Neuronal stem cell (in vitro differentiated cells): ENCODE results near the gene TPK1.
"Not testable (repeated sequence)": the region's sequence is repeated elsewhere in the genome, so short reads cannot be mapped to it uniquely, and the experiment has no call there.

Experiments
- DNase-seq: peaks from one replicate; pipeline ENCODE4 v3.0.0-alpha.2; 2013; ENCODE audit warnings: low spot score
- H2AFZ ChIP-seq: one replicate; pipeline ENCODE4 v1.6.1; 2013; ENCODE audit warnings: mild to moderate bottlenecking, low read length, inconsistent platforms
- H2AK5ac ChIP-seq: 2 replicates; pipeline ENCODE4 v1.6.1; 2013; ENCODE audit warnings: low read depth, mild to moderate bottlenecking, inconsistent platforms, low read length, moderate library complexity, mixed read lengths
- H2BK120ac ChIP-seq: 2 replicates; pipeline ENCODE4 v1.6.1; 2013; ENCODE audit warnings: low read depth, mild to moderate bottlenecking, inconsistent platforms, low read length, moderate library complexity, mixed read lengths
- H2BK12ac ChIP-seq: one replicate; pipeline ENCODE4 v1.6.1; 2013; ENCODE audit warnings: low read length, inconsistent platforms
- H2BK15ac ChIP-seq: 2 replicates; pipeline ENCODE4 v1.6.1; 2013; ENCODE audit warnings: mild to moderate bottlenecking, low read length, inconsistent platforms, mixed read lengths
- H2BK5ac ChIP-seq: one replicate; pipeline ENCODE4 v1.6.1; 2013; ENCODE audit warnings: inconsistent platforms, mild to moderate bottlenecking, low read length, moderate library complexity
- H3K14ac ChIP-seq: one replicate; pipeline ENCODE4 v1.6.1; 2013; ENCODE audit warnings: low read length, inconsistent platforms
- H3K18ac ChIP-seq: 2 replicates; pipeline ENCODE4 v1.6.1; 2013; ENCODE audit warnings: low read length, inconsistent platforms
- H3K23ac ChIP-seq: 2 replicates; pipeline ENCODE4 v1.6.1; 2013; ENCODE audit warnings: low read depth, mild to moderate bottlenecking, mixed read lengths, low read length, inconsistent platforms; ENCODE audit not compliant: poor library complexity
- H3K27ac ChIP-seq: replicated peaks from 3 replicates; pipeline ENCODE4 v1.5.1; 2013; ENCODE audit warnings: low read length, inconsistent platforms
- H3K27me3 ChIP-seq, 3 experiments: 2 replicates each; pipeline ENCODE4 v1.6.1; 2013; ENCODE audit warnings: low read length in 3 of 3, mild to moderate bottlenecking in 2 of 3, inconsistent platforms in 1 of 3, low read depth in 1 of 3, mixed read lengths in 1 of 3, moderate library complexity in 1 of 3; ENCODE audit not compliant: control insufficient read depth in 3 of 3, insufficient read depth in 3 of 3
- H3K36me3 ChIP-seq, 2 donors: replicated peaks in 1 of 2; 2 replicates each; pipeline ENCODE4 v1.6.1; 2013; ENCODE audit warnings: low read length in 2 of 2; ENCODE audit not compliant: control insufficient read depth in 2 of 2, insufficient read depth in 2 of 2
- H3K4ac ChIP-seq: 2 replicates; pipeline ENCODE4 v1.6.1; 2013; ENCODE audit warnings: inconsistent platforms, mild to moderate bottlenecking, low read length, moderate library complexity
- H3K4me1 ChIP-seq, 2 donors: 1 replicate in 1 of 2; 2 replicates in 1 of 2; pipeline ENCODE4 v1.6.1; 2013; ENCODE audit warnings: low read length in 2 of 2, low read depth in 1 of 2; ENCODE audit not compliant: control insufficient read depth in 2 of 2, insufficient read depth in 1 of 2
- H3K4me2 ChIP-seq: one replicate; pipeline ENCODE4 v1.6.1; 2013; ENCODE audit warnings: mild to moderate bottlenecking, low read length, inconsistent platforms; ENCODE audit not compliant: insufficient read depth, poor library complexity, severe bottlenecking
- H3K4me3 ChIP-seq, 2 donors: 2 replicates each; pipeline ENCODE4 v1.5.1; 2013; ENCODE audit warnings: low read length in 2 of 2, mild to moderate bottlenecking in 2 of 2, inconsistent platforms in 1 of 2, moderate library complexity in 1 of 2
- H3K79me1 ChIP-seq: one replicate; pipeline ENCODE4 v1.6.1; 2013; ENCODE audit warnings: low read depth, mild to moderate bottlenecking, inconsistent platforms, low read length, moderate library complexity
- H3K9ac ChIP-seq: one replicate; pipeline ENCODE4 v1.6.1; 2013; ENCODE audit warnings: mild to moderate bottlenecking, low read depth, low read length, inconsistent platforms; ENCODE audit not compliant: poor library complexity
- H3K9me3 ChIP-seq, 2 donors: replicated peaks in 1 of 2; 2 replicates each; pipeline versions ENCODE3 to v1.6.1; 2013; ENCODE audit warnings: low read length in 2 of 2, mild to moderate bottlenecking in 2 of 2, inconsistent platforms in 1 of 2, low read depth in 1 of 2, mixed read lengths in 1 of 2, moderate library complexity in 1 of 2; ENCODE audit not compliant: control insufficient read depth in 2 of 2, insufficient read depth in 1 of 2
- H4K8ac ChIP-seq: one replicate; pipeline ENCODE4 v1.6.1; 2013; ENCODE audit warnings: low read depth, mild to moderate bottlenecking, inconsistent platforms, low read length, moderate library complexity
- H4K91ac ChIP-seq: one replicate; pipeline ENCODE4 v1.6.1; 2013; ENCODE audit warnings: low read length, low read depth, mild to moderate bottlenecking, inconsistent platforms; ENCODE audit not compliant: poor library complexity
- WGBS, 2 donors: extraction: QIAGEN DNeasy Blood & Tissue Kit; methylation state at CpG; one replicate each; pipeline ENCODE4 v1.1.7; 2013; ENCODE audit warnings: missing lambda C conversion rate in 2 of 2, mixed read lengths in 1 of 2; ENCODE audit not compliant: insufficient read length in 2 of 2, insufficient replicate concordance in 1 of 2; ENCODE audit errors: extremely low coverage in 2 of 2; 5-methylcytosine and 5-hydroxymethylcytosine counted together

TPK1 gene

DNA sequence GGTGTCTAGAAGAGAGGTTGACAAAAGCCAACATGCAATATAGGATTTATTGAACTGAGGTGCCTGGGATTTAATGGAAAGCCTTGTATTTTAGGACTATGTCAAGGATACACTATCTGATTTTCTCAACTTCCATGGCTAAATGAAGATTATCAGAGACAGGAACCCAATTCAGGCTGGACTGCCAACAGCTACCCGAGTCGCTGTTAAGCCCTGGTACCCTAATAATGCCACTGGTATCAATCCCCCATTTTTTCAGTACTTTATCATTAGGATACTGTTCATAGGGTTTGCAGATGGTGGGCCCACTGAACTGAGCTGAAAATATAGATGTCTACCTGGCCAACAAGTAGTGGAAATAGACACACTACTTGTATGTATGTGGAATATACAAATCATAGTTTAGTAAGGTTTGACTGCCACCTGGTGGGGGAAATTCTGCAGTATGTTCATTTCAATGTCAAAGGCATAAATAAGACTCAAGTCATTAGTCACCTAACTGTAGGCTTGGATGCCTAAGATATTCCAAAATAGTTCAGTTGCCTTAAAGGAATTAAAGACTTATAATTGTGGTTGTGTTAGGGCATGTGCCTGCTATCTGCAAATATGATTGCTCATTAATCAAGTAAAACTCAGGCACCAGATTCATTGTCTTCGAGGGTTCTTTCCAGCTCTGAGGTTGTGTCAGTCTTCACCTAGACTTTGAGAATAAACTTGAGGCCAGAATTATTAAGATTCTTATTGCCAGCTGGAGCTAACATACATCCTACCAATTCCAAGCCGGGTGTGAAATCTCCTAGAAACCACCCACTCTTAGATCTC lies 398.3 kb downstream of the TPK1 start:
- Histone ChIP-seq H3K9me3 (no peaks in the 10 kb centered on the region), H3K14ac (no peak overlapping the region), H3K27me3 (no peaks in the 10 kb centered on the region), H2AK5ac (no peak overlapping the region), H3K18ac (no peak overlapping the region), H4K8ac (no peak overlapping the region), H2BK120ac (no peak overlapping the region), H3K4ac (no peak overlapping the region), H3K4me1 (no peaks in the 10 kb centered on the region), H3K23ac (no peak overlapping the region), H3K9ac (no peak overlapping the region), H2BK12ac (no peak overlapping the region), H2AFZ (no peak overlapping the region), H2BK5ac (no peak overlapping the region), H3K27ac (no peak overlapping the region), H4K91ac (no peak overlapping the region), H2BK15ac (no peak overlapping the region), H3K36me3 (no peaks in the 10 kb centered on the region), H3K79me1 (no peaks in the 10 kb centered on the region), H3K4me3 (no peak overlapping the region), H3K4me2 (no peak overlapping the region)
- WGBS, 2 donors, result no CpG with 5 or more reads among the region's 4 CpGs
- DNase-seq, result peak; percentile 43

DNA sequence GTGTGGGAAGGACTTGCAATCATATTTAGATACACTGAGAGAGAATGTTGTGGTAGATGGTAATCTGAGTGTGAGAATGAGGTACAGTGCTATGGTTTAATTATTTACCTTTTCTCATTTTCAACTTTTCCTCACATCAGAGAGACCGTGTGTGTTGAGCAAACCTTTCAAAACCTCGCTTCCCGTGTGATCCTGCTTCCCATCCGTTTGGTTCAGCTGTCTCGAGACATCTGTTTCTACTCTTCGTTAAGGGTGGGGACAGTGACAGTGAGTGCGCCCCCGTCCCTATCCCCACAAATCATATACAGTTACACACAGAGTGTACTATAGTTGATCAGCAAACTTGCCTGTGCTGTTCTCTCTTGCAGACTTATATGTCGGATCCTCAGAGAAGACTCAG lies 399.4 kb downstream of the TPK1 start:
- Histone ChIP-seq H3K18ac (no peak overlapping the region), H3K23ac (no peak overlapping the region), H2BK5ac (no peak overlapping the region), H3K27me3 (no peaks in the 10 kb centered on the region), H2BK12ac (no peak overlapping the region), H2AFZ (no peak overlapping the region), H3K9ac (no peak overlapping the region), H3K9me3 (no peaks in the 10 kb centered on the region), H4K8ac (no peak overlapping the region), H3K4me2 (no peak overlapping the region), H2BK15ac (no peak overlapping the region), H3K27ac (no peak overlapping the region), H3K14ac (no peak overlapping the region), H3K36me3 (no peaks in the 10 kb centered on the region), H3K4me3 (no peak overlapping the region), H2BK120ac (no peak overlapping the region), H4K91ac (no peak overlapping the region), H3K79me1 (no peaks in the 10 kb centered on the region), H2AK5ac (no peak overlapping the region), H3K4ac (no peak overlapping the region), H3K4me1 (no peaks in the 10 kb centered on the region)
- no peak for DNase-seq
- no CpG with 5 or more reads among the region's 9 CpGs for WGBS, 2 donors

DNA sequence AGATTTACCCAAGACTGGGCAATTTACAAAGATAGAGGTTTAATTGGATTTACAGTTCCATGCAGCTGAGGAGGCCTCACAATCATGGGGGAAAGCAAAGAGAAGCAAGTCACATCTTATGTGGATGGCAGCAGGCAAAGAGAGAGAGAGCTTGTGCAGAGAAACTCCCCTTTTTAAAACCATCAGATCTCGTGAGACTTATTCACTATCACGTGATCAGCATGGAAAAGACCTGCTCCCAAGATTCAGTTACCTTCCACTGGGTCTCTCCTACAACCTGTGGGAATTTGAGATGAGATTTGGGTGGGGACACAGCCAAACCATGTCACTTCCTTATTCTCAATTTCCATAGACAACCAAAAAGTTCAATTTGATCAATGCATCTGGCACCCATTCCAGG lies 407.4 kb downstream of the TPK1 start:
- H3K4me2 ChIP-seq, result no peak overlapping the region
- no CpG with 5 or more reads among the region's 2 CpGs for WGBS, 2 donors
- H3K4me1 ChIP-seq, result no peaks in the 10 kb centered on the region
- H3K79me1 ChIP-seq, result no peaks in the 10 kb centered on the region
- no peak overlapping the region for H4K8ac ChIP-seq
- no peak overlapping the region for H3K4me3 ChIP-seq
- no peak overlapping the region for H3K18ac ChIP-seq
- H3K27me3 ChIP-seq, result no peaks in the 10 kb centered on the region
- no peak overlapping the region for H2AFZ ChIP-seq
- no peak overlapping the region for H2BK15ac ChIP-seq
- no peak for DNase-seq
- no peaks in the 10 kb centered on the region for H3K9me3 ChIP-seq
- H2BK12ac ChIP-seq, result no peak overlapping the region
- H2BK120ac ChIP-seq, result no peak overlapping the region
- H3K14ac ChIP-seq, result no peak overlapping the region
- H3K9ac ChIP-seq, result no peak overlapping the region
- no peak overlapping the region for H3K27ac ChIP-seq
- no peak overlapping the region for H2AK5ac ChIP-seq
- no peak overlapping the region for H3K4ac ChIP-seq
- no peak overlapping the region for H4K91ac ChIP-seq
- no peaks in the 10 kb centered on the region for H3K36me3 ChIP-seq
- no peak overlapping the region for H3K23ac ChIP-seq
- no peak overlapping the region for H2BK5ac ChIP-seq

DNA sequence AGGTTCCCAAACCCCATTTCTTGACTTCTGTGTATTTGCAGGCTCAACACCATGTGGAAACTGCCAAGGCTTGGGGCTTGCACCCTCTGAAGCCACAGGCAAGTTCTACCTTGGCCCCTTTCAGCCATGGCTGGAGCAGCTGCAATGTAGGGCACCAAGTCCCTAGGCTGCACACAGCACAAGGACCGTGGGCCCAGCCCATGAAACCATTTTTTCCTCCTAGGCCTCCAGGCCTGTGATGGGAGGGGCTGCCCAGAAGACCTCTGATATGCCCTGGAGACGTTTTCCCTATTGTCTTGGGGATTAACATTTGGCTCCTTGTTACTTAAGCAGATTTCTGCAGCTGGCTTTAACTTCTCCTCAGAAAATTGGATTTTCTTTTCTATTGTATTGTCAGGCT lies 408.3 kb downstream of the TPK1 start:
- H2AFZ ChIP-seq, H4K91ac ChIP-seq, H4K8ac ChIP-seq, H3K18ac ChIP-seq, H3K4me1 ChIP-seq, H3K4ac ChIP-seq, H3K27ac ChIP-seq, DNase-seq, H2BK5ac ChIP-seq, H3K9me3 ChIP-seq, H3K4me2 ChIP-seq, H3K14ac ChIP-seq, H3K9ac ChIP-seq, H3K23ac ChIP-seq, H3K27me3 ChIP-seq, H3K4me3 ChIP-seq, H2AK5ac ChIP-seq, H3K79me1 ChIP-seq, H2BK120ac ChIP-seq, H3K36me3 ChIP-seq, H2BK12ac ChIP-seq, H2BK15ac ChIP-seq: not testable (repeated sequence)
- whole genome bisulfite sequencing, 2 donors, result no CpG with 5 or more reads among the region's 2 CpGs
